GM21367 (cell line): ENCODE measurements around the gene ZNF443.
"Not testable (repeated sequence)": the region's sequence is repeated elsewhere in the genome, so short reads cannot be mapped to it uniquely, and the experiment has no call there.

ENCODE experiments used
- ATAC-seq: cut with Tn5 transposase; IDR thresholded peaks from one replicate; pipeline ENCODE4 v1.9.1; 2021; ENCODE audit not compliant: unreplicated experiment

The ZNF443 gene

GRCh38 chr19:12440541-12441316 is at the start of gene ZNF443:
Gene ZNF443 (minus strand): TSS chr19:12441021. CDS start chr19:12440914, 107 bp downstream.
- ATAC-seq = peak; percentile 91

GRCh38 chr19:12486265-12486783 is 45.5 kb upstream of the ZNF443 start:
- not testable (repeated sequence) for ATAC-seq

- no peak for ATAC-seq
Observed at GRCh38 chr19:12485571-12485970, 44.8 kb upstream of the ZNF443 start.

DNA sequence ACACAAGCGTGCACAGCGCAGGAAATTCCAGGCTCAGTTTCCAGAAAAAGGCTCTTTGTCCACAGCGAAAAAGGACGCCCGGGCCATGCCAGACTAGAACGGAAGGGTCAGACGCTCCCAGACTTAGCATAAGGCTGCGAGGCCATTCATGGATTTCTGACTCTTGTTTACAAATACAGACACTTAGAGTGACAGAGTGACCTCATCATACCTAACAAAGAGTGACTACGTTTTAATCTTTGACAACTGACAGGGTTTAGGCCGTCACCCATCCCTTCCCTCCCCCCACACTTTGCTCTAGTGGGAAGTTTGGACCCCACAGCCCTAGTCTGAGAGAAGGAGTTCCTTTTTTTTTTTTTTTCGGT is 44.2 kb upstream of the ZNF443 start:
- ATAC-seq = no peak

GRCh38 chr19:12484371-12485051 is 43.7 kb upstream of the ZNF443 start, which contains the start of gene ZNF709:
Gene ZNF709 (minus strand): TSS chr19:12484816. CDS start chr19:12484657, 159 bp downstream.
- peak; percentile 88 for ATAC-seq

- ATAC-seq = no peak
Observed at GRCh38 chr19:12484011-12484370, 43.2 kb upstream of the ZNF443 start.

DNA sequence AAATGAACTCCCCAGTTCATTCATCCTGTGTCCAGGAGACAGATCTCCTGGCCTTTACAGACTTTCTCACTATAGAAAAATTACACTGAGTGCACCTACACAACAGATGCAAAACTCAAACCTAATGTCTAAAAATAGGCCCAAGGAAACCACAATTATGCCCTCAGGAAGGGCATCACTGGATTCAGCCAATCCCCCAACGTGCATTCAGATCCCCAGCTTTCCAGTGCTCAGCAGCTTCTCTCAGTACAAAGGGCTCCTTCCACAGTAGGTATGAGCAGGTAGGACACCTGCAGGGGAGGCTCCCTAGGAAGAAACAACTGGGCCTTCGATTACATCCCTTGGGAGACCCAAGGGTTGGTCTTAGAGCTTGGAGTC is 41.7 kb upstream of the ZNF443 start:
- no peak for ATAC-seq

GRCh38 chr19:12481781-12482508 is 41.1 kb upstream of the ZNF443 start:
- no peak for ATAC-seq

DNA sequence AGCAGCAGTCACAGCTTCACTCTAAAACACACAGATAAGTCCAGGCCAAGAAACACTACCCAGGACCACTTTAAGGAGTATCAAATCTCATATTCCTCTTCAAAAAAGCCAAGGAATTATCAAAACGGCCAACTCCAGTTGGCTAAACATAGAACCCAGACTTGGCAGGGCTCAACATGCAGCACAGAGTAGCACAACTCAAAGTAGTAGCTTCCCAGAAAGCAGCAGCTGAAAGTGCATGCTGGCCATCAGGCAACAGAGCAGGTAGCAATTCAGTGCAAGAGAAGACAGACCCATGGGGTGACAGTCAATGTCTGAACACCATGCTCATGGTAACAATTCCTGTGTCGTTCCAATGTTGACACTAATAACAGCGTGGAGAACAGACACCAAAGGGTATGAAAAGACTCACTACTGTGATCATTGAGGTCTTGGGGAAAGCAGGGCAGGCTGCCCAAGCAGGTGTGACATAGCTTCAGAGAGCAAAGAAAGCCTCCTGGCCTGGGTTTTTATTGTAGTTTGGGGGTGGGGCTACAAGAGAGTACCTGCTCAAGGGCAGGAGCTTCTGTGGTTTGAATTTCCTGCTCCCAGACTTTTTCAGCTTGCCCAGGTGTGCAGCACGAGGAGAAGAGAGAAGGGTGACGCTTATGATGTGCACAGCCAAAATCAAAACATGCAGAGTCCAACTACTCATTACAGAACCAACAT is 37.6 kb upstream of the ZNF443 start:
- ATAC-seq = no peak

GRCh38 chr19:12467651-12468050 is 26.8 kb upstream of the ZNF443 start:
- not testable (repeated sequence) for ATAC-seq

DNA sequence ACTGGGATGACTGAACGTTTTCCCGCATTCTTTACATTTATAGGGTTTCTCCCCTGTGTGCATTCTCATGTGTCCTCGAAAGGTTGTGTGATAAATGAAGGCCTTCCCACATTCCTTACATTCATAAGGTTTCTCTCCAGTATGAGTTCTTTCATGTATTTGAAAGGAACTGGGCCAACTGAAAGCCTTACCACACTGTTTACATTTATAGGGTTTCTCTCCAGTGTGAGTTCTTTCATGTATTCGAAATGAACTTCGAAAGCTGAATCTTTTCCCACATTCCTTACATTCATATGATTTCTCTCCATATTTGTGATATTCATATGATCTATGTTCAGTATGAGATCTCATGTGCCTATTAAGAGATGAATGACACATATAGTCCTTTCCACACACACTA is 24.4 kb upstream of the ZNF443 start:
- no peak for ATAC-seq

DNA sequence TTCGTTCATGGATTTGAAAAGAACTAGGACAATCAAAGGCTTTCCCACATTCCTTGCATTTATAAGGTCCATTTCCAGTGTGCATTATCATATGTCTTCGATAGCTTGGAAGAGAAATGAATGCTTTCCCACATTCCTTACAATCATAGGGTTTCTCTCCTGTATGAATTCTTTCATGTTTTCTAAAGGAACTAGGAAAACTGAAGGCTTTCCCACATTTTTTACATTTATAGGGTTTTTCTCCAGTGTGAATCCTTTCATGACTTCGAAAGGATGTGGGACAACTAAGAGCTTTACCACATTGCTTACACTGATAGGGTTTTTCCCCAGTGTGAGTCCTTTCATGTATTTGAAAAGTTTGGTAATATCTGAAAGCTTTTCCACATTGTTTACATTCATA is 23.9 kb upstream of the ZNF443 start:
- ATAC-seq = no peak

DNA sequence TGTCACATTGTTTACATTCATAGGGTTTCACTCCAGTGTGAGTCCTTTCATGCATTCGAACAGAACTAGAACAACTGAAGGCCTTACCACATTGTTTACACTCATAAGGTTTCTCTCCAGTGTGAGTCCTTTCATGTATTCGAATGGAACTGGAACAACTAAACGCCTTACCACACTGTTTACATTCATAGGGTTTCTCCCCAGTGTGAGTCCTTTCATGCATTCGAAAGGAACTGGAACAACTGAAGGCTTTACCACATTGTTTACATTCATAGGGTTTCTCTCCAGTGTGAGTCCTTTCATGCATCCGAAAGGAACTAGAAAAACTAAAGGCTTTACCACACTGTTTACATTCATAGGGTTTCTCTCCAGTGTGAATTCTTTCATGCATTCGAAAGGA is 23.3 kb upstream of the ZNF443 start:
- ATAC-seq = not testable (repeated sequence)

GRCh38 chr19:12453495-12453894 is 12.7 kb upstream of the ZNF443 start:
- no peak for ATAC-seq

DNA sequence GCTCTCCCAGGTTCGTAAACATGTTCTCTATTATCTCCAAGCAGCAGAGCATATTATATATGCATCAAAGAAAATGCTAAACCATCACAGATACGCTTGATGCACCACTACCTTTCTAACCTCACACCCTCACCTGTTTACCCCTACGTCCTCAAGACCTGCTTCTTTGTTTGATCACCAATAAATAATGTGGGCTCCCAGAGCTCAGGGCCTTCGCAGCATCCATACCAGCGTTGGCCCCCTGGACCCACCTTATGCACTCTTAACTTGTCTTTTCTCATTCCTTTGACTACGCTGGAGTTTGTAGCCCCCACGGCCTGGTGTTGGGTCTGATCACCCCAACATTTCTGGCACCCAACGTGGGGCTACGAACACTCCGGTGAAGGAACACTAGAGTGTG is 10.0 kb upstream of the ZNF443 start:
- ATAC-seq = no peak

DNA sequence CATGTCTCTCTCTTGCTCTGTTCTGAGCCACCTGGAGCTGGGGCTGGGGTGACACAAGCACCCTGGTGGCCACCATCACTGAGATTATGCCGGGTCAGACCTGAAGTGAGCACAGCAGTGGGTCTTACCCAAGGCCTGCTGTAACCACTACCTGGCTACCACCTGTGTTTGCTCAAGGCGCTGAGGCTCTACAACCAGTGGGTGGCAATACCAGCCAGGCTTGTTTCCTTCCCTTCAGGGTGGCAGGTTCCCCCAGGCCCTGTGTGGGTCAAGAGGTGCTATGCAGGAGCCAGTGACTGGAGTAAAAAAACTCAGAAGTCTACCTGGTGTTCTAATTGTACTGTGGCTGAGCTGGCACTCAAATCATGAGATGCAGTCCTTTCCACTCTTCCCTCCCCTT is 8.0 kb upstream of the ZNF443 start:
- ATAC-seq = no peak

- not testable (repeated sequence) for ATAC-seq
Observed at GRCh38 chr19:12439686-12440540, 908 bp downstream of the ZNF443 start.

GRCh38 chr19:12430726-12431299 is 10.0 kb downstream of the ZNF443 start:
- ATAC-seq = not testable (repeated sequence)

DNA sequence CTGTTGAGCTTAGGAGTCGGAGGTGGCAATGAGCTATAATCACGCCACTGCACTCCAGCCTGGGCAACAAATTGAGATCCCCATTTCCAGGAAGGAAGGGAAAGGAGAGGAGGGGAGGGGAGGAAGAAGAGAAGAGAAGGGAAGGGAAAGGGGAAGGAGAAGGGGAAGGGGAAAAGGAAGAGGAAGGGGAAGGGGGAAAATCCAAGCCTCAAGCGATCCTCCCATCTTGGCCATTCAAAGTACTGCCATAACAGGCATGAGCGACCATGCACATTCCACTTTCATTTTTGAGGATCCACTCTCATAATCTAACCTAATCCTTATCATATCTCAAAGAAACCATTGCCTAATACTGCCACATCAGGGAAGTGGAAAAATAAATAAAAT is 14.9 kb downstream of the ZNF443 start:
- ATAC-seq = no peak
